ENCODE data around the gene MUC12.
"Not testable (repeated sequence)": the region's sequence is repeated elsewhere in the genome, so short reads cannot be mapped to it uniquely, and the experiment has no call there.

MUC12 gene, protein sequence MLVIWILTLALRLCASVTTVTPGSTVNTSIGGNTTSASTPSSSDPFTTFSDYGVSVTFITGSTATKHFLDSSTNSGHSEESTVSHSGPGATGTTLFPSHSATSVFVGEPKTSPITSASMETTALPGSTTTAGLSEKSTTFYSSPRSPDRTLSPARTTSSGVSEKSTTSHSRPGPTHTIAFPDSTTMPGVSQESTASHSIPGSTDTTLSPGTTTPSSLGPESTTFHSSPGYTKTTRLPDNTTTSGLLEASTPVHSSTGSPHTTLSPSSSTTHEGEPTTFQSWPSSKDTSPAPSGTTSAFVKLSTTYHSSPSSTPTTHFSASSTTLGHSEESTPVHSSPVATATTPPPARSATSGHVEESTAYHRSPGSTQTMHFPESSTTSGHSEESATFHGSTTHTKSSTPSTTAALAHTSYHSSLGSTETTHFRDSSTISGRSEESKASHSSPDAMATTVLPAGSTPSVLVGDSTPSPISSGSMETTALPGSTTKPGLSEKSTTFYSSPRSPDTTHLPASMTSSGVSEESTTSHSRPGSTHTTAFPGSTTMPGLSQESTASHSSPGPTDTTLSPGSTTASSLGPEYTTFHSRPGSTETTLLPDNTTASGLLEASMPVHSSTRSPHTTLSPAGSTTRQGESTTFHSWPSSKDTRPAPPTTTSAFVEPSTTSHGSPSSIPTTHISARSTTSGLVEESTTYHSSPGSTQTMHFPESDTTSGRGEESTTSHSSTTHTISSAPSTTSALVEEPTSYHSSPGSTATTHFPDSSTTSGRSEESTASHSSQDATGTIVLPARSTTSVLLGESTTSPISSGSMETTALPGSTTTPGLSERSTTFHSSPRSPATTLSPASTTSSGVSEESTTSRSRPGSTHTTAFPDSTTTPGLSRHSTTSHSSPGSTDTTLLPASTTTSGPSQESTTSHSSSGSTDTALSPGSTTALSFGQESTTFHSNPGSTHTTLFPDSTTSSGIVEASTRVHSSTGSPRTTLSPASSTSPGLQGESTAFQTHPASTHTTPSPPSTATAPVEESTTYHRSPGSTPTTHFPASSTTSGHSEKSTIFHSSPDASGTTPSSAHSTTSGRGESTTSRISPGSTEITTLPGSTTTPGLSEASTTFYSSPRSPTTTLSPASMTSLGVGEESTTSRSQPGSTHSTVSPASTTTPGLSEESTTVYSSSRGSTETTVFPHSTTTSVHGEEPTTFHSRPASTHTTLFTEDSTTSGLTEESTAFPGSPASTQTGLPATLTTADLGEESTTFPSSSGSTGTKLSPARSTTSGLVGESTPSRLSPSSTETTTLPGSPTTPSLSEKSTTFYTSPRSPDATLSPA (N-terminal part only)

DNA sequence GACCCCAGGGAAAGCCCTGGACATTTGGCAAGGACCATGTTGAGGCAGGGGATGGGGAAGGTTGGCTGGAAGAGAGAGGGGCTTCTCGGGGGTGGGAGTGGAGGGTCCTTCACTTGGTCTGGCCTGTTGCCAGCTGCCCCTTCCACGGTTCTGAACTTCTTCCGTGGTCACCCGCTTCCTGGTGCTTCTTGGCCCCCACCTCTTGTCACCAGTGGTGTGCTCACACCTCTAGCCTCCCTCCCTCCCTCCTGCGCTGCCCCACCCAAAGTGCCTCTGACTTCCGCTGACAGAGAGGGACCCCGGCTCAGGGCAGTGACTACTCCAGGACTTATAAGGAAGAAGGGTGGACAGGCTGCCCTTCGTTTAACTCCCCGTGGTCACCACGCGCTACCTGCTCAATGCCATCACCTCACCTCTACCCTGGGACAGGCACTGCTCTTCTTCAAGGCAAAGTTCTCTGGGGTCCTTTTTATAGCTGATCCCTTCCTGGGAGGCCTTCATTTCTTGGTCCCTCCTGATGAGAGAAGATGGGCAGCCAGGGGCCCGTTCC, at the start of gene MUC12:
TSS of gene MUC12 (plus strand) at position 500 of the 550 bp plus-strand sequence. CDS start 58 bp downstream, outside the sequence.
- H3K4me3 ChIP-seq (ENCODE audit: low read depth, low read length), result no peak within 1 kb of the TSS

DNA sequence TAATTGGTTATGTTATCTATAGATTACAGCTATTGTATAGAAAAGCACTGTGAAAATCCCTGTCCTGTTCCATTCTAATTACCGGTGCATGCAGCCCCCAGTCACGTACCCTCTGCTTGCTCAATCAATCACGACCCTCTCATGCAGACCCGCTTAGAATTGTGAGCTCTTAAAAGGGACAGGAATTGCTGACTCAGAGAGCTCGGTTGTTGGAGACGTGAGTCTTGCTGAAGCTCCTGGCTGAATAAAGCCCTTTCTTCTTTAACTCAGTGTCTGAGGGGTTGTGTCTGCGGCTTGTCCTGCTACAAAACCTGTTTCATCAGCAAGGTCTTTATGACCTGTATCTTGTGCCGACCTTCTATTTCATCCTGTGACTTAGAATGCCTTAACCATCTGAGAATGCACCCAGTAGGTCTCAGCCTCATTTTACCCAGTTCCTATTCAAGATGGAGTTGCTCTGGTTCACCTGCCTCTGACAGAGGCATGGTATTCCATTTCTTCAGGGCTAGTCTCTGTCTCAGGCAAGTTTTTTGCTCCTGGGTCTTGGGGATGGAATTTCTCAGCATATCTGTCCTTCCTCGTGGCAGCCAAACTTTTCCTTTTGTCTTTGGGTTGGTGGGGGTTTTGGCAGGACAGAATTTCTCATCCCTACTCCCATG, 49.5 kb upstream of the MUC12 start:
- not testable (repeated sequence) for H3K4me3 ChIP-seq (ENCODE audit: low read depth, low read length)

DNA sequence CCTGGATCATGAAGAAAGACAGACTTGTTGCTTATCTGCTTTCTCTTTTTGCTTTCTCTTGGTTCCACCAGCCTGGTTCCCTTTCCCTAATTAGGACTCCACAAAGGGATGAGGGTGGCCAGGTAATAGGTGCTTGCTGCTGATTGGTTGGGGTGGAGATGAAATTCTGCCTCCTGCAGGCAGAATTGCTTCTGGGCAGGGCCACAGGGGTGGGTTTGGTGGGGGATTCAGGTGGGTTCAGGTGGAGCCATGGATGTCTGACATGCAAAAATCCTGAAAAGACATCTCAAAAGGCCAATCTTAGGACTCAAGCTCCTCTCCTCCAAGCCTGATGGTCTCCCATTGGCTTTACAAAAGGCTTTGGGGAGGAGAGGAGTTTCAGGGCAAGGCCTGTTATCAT, 48.3 kb upstream of the MUC12 start:
- no peak overlapping the region for H3K4me3 ChIP-seq (ENCODE audit: low read depth, low read length)

DNA sequence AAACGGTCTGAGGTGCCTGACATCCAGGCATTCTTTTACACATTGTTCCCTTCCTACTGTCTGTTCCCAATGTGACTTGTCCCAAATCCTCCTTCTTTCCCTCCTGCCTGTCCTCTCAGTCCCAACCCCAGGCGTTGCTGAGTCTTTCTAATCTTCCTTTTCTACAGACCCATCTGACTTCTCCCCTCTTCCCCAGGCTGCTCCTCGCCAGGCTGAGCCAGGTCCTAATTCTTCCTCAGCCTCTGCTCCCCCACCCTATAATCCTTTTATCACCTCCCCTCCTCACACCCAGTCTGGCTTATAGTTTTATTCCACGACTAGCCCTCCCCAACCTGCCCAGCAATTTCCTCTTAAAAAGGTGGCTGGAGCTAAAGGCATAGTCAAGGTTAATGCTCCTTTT, 45.7 kb upstream of the MUC12 start:
- not testable (repeated sequence) for H3K4me3 ChIP-seq (ENCODE audit: low read depth, low read length)

DNA sequence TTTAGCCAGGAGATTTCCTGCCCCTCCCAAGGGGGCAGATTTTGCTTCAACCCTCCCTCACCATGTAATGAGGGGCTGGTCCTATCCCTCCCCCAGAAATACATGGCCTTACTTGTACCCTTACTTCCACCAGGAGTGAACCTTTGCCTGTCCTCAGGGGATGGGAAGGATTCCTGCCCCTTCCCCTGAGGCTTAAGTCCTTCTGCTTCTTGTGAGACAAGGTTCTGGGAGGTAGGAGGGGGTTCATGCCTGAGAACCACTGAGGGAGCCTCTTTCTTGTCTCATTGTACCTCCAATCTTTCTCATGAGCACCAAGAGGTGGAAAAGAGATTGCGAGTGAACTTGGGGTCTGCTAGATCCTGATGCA, 39.6 kb upstream of the MUC12 start:
- no peak overlapping the region for H3K4me3 ChIP-seq (ENCODE audit: low read depth, low read length)

DNA sequence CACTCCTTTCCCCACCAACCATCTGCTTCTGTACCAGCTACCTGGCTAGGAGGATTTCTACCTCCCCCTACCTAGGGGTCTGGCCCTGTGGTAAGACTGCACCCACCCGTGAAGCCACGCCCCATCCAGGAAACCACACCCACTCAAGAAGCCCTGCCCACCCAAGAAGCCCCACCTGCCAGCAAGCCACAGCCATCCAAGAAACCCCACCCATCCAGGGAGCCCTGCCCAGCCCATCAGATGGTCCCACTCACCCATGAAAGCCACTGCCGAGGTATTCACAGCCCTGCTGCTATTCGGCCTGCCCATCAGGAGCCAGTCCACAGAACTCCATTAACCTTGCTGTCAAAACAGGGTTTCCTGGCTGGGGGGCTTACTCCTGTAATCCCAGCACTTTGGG, 35.6 kb upstream of the MUC12 start:
- no peak overlapping the region for H3K4me3 ChIP-seq (ENCODE audit: low read depth, low read length)

DNA sequence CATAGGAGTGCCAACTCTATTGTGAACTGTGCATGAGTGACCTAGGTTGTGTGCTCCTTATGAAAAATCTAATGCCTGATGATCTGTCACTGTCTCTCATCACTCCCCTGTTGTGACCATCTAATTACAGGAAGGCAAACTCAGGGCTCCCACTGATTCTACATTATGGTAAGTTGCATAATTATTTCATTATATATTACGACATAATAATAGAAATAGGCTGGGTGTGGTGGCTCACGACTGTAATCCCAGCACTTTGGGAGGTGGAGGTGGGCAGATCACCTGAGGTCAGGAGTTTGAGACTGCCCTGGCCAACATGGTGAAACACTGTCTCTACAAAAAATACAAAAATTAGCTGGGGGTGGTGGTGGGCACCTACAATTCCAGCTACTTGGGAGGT, 34.0 kb upstream of the MUC12 start:
- H3K4me3 ChIP-seq (ENCODE audit: low read depth, low read length), result not testable (repeated sequence)

DNA sequence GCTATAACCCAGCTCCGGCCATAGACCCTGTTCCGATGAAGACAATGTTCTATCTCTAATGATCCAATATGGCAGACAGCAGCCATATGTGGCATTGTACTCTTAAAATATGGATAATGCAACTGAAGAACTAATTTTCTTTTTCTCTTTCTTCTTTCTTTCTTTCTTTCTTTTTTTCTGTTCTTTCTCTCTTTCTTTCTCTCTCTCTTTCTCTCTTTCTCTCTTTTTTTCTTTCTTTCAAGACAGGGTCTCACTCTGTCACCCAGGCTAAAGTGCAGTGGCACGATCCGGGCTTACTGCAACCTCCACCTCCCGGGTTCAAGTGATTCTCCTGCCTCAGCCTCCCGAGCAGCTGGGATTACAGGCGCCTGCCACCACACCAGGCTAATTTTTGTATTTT, 33.2 kb upstream of the MUC12 start:
- not testable (repeated sequence) for H3K4me3 ChIP-seq (ENCODE audit: low read depth, low read length)

DNA sequence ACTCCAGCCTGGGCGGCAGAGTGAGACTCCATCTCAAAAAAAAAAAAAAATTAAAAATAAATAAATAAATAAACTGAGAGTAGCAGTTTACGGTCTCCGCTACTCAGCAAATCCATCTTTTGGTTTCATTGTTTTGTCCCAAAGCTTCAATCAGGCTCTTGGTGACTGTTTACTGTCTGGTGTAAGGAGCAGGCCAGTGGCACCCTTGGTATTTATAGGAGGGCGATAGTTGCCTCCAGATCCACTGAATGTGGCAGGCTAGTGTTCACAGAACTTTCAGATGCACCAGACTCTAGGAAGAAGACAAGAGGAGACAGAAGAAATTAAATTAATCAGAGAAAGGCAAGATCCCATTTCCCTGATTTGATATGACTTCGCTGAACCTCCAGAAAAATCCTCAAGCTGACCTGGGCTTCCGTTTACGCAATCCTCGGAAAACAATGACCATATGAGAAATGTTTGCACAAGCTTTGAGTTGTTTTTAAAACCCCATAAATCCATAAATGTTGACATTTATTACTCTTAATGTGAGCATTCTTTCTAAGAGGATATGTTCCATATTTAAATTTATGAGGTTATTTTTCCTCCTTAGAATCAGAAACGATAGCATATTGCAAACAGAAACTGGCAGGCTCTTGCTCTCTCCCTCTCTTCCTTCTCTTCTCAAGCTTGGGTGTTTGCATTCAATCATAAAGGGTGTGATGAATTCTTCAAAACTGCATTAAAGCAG, 27.2 kb upstream of the MUC12 start:
- no peak overlapping the region for H3K4me3 ChIP-seq (ENCODE audit: low read depth, low read length)

DNA sequence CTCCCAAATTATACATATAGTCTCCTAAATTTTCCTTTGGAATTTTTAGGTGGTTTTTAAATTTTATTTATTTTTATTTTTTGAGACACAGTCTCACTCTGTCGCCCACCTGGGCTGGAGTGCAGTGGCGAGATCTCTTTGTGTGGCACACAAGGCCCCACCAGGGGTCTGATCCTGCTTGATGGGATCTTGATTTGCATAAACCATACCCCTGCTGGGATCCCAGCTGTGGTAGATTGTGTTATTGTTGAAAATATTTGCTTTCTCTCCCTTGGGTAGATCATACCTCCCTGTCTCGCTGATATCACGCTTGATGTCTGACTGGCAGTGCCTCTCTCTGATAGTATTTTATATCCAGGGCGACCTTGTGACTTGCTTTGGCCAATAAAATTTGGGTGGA, 25.7 kb upstream of the MUC12 start:
- H3K4me3 ChIP-seq (ENCODE audit: low read depth, low read length), result no peak overlapping the region

DNA sequence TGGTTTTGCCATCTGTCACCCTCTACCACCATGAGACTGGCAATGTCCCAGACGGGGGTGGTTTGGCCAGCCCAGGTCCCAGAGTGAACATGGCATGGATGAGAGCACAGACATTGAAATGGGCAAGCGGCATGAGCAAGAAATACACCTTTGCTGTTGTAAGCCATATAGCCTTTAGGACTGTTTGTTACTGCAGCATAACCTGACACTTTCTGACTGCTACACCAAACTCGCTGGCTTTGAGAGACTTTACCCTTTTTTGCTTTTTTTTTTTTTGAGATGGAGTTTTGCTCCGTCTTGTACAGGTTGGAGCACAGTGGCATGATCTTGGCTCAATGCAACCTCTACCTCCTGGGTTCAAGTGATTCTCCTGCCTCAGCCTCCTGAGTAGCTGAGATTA, 25.2 kb upstream of the MUC12 start:
- no peak overlapping the region for H3K4me3 ChIP-seq (ENCODE audit: low read depth, low read length)

DNA sequence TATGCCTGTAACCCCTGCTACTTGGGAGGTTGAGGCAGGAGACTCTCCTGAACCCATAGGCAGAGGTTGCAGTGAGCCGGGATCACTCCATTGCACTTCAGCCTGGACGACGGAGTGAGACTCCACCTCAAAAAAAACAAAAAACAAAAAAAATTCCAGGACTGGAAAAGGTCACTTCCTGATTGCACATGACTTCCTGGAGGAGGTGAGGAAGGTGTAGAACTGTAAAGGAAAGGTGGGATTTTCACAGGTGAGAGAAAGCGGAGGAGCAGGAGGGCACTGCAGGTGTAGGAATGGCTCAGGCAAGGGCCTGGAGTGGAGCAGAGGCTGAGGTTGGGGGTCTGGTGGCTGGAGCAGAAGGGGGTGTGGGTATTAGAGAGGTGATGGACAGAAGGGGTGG, 23.3 kb upstream of the MUC12 start:
- H3K4me3 ChIP-seq (ENCODE audit: low read depth, low read length), result no peak overlapping the region

DNA sequence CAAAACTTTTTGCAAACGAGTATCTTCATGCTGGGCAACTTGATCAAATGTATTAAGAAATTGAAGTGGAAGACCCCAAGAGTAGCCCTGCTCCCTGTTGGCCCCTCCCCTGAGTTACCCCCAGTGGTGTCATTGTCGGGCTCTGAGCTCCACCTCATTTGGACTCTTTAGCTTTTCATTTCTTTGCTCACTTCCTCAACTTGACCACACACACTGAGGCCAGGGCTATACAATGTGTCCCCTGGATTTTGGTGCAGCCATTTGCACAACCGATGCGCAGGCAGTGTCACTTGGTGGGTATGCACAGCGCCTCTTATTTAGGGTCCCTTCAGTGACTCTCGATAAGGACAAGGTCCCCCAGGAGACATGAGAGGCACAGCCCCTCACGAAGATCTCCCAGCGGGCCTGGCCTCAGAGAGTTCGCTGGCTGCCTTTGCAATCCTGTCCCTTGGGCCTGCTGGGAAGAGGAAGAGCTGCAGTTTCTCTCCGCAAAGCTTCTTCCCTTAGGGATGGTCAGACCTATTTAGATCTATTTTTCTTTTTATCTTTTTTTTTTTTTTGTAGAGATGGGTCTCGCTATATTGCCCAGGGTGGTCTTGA, 22.5 kb upstream of the MUC12 start:
- no peak overlapping the region for H3K4me3 ChIP-seq (ENCODE audit: low read depth, low read length)

DNA sequence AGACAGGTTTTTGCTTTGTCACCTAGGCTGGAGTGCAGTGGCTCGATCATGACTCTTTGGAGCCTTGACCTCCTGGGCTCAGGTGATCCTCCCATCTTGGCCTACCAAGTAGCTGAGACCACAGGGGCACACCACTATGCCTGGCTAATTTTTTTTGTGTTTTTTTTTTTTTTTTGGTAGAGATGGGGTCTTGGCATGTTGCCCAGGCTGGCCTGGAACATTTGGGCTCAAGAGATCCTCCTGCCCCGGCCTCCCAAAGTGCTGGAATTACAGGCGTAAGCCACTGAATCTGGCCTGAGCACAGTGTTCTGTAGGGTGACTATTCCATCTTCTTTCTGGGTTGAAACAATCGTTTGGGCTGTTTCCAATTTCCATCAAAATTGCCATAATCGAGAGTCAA, 21.6 kb upstream of the MUC12 start:
- no peak overlapping the region for H3K4me3 ChIP-seq (ENCODE audit: low read depth, low read length)

DNA sequence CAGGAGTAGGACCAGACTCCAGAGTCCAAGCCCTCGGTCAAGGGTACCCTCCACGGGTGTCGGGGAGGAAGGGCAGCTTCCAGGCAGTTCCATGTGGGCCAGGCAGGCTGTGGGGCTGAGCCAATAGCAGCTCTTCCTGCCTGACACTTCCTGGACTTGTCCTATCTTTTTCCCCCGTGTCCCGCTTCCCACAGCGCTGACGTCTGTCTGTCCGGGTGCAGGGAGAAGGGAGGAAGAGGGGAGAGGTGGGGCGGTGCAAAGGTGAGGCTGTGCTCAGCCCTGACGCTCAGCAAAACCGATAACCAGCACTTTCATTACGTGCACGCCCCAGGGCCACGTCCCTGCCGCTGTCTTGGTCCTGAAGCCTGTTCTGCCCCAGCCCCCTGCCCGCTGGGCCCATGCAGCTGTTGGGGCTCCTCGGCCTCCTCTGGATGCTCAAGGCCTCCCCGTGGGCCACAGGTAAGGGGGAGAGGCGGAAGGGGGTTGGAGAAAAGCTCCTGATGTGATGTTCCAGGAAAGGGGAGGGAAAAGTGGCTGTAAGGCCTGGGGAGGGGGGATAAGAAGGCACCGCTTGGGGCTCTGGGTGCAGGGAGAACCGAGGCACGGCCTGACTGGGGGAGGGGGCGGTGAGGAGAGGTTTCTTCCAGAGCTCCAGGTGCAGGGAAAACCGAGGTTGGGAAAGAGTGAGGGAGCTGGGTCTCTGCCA, 20.0 kb upstream of the MUC12 start, which contains the start of gene MUC3A:
TSS of gene MUC3A (plus strand) at position 308 of the 706 bp plus-strand sequence. CDS start at position 399, 91 bp downstream.
- H3K4me3 ChIP-seq (ENCODE audit: low read depth, low read length), result no peak within 1 kb of the TSS

DNA sequence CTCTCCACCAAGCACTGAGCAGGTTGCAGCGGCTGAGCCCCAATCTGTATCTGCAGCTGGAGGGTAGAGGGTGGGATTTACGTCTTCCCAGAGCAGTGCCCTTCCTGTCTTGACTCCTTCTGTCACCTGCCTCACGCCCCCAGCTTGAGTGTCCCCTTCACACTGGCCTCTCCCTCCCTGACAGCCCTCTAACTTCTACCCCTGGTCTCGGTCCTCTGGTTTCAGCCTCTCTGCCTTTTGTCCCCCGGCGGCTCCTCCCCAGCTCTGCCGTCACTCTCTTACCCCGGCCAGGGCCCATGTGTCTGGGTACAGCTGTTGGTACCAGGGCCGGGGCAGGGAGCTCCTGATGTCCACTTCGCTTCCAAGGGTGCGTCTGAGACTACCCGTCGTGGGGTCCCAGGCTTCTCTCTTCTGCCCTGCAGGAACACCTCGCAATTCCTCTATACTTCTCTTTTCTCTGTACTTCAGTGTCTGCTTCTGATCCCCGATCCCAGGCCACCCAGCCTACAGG, 19.4 kb upstream of the MUC12 start:
- H3K4me3 ChIP-seq (ENCODE audit: low read depth, low read length), result no peak overlapping the region

DNA sequence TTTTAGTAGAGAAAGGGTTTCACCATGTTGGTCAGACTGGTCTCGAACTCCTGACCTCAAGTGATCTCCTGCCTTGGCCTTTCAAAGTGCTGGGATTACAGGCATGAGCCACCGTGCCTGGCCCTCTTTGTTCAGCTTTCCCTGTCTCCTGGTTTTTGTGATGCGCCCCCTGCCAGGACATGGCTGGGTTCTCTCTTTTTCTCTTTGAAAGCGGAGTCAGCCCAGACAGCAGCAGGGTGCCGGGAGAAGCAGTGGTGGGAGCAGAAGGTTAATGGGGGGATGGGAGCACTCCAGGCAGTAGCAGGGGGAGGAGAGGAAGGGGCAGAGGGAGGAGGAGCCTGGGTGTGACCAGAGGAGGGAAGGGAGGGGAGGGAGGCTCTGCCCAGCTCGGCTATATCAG, 18.2 kb upstream of the MUC12 start:
- no peak overlapping the region for H3K4me3 ChIP-seq (ENCODE audit: low read depth, low read length)

DNA sequence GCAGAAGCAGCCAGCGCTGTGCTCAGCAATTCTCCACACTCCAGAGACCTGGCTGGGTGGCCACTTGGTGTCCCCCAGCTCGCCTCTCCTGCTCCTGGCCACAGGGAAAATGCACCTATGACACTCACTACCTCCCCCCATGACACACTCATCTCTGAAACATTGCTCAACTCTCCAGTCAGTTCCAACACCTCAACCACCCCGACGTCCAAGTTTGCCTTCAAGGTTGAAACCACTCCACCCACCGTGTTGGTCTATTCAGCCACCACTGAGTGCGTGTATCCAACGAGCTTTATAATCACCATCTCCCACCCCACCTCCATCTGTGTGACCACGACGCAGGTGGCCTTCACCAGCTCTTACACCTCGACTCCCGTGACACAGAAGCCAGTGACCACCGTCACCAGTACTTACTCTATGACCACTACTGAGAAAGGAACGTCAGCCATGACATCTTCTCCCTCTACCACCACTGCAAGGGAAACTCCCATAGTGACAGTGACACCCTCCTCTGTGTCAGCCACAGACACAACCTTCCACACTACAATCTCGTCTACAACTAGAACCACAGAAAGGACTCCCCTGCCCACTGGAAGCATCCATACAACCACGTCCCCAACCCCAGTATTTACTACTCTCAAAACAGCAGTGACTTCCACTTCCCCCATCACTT, 17.3 kb upstream of the MUC12 start:
- H3K4me3 ChIP-seq (ENCODE audit: low read depth, low read length), result no peak overlapping the region

Data from iPS-11a (cell line).